SK-N-SH (cell line): ENCODE measurements around the gene MYB.

Experiments used
- FOXM1 ChIP-seq: IDR thresholded peaks from 2 replicates; pipeline ENCODE4 v1.4.0; 2012; ENCODE audit warnings: low read depth, mild to moderate bottlenecking
- JUND ChIP-seq: IDR thresholded peaks from 2 replicates; pipeline ENCODE4 v1.4.0; 2012
- MEF2A ChIP-seq: IDR thresholded peaks from 2 replicates; pipeline ENCODE4 v1.4.0; 2012; ENCODE audit warnings: low read depth, borderline replicate concordance
- NFIC ChIP-seq: IDR thresholded peaks from 2 replicates; pipeline ENCODE4 v1.4.0; 2012; ENCODE audit warnings: borderline replicate concordance
- POLR2AphosphoS5 ChIP-seq: IDR thresholded peaks from 2 replicates; pipeline ENCODE4 v1.6.1; 2012; ENCODE audit warnings: low read depth, low read length
- SMC3 ChIP-seq: IDR thresholded peaks from 2 replicates; pipeline ENCODE4 v1.6.1; 2012; ENCODE audit warnings: low read depth, low read length, improper control_type of control experiment
- TAF1 ChIP-seq: IDR thresholded peaks from 2 replicates; pipeline ENCODE4 v1.6.1; 2012; ENCODE audit warnings: low read depth, mild to moderate bottlenecking, low read length, moderate library complexity, borderline replicate concordance
- TEAD4 ChIP-seq: IDR thresholded peaks from 2 replicates; pipeline ENCODE4 v1.4.0; 2012; ENCODE audit warnings: mild to moderate bottlenecking, borderline replicate concordance; ENCODE audit not compliant: insufficient read depth
- TF ChIP-seq, protein P1 (sequence below): fragments of 200-600 bp; sonication (generic); IDR thresholded peaks from 2 replicates; pipeline ENCODE4 v1.6.1; 2017; ENCODE audit warnings: antibody characterized with exemption, mild to moderate bottlenecking, moderate library complexity
- TF ChIP-seq, protein P2 (sequence below): IDR thresholded peaks from 2 replicates; pipeline ENCODE4 v1.4.0; 2012; ENCODE audit warnings: low read depth
- TF ChIP-seq, protein P3 (sequence below): fragments of 150-350 bp; IDR thresholded peaks from 2 replicates; pipeline ENCODE4 v1.6.1; 2016; ENCODE audit warnings: mild to moderate bottlenecking, low read depth, low read length

DNA sequence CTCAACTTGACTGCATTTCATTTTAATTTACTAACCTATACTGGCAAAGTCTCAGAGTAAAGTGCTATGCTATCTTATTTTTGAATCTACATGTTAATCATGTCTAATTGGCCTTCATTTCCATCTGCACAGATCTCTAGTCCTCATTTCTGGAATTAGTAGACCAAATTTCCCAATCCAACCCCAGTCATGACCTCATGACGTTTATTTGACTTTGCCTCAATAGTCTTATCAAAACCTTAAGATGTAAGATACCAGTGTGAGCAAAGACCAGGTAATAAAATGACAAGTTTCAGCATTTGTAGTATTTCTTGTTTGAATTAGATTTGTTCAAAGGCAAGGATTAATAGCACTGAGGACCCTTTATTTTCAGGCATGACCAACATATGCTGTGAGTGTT lies 43.3 kb upstream of the MYB start:
- no peak for TF ChIP-seq POLR2AphosphoS5
- TF ChIP-seq, protein P1, sequence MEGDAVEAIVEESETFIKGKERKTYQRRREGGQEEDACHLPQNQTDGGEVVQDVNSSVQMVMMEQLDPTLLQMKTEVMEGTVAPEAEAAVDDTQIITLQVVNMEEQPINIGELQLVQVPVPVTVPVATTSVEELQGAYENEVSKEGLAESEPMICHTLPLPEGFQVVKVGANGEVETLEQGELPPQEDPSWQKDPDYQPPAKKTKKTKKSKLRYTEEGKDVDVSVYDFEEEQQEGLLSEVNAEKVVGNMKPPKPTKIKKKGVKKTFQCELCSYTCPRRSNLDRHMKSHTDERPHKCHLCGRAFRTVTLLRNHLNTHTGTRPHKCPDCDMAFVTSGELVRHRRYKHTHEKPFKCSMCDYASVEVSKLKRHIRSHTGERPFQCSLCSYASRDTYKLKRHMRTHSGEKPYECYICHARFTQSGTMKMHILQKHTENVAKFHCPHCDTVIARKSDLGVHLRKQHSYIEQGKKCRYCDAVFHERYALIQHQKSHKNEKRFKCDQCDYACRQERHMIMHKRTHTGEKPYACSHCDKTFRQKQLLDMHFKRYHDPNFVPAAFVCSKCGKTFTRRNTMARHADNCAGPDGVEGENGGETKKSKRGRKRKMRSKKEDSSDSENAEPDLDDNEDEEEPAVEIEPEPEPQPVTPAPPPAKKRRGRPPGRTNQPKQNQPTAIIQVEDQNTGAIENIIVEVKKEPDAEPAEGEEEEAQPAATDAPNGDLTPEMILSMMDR: no peak
- no peak for TF ChIP-seq SMC3
- no peak for TF ChIP-seq JUND
- TF ChIP-seq, protein P2, sequence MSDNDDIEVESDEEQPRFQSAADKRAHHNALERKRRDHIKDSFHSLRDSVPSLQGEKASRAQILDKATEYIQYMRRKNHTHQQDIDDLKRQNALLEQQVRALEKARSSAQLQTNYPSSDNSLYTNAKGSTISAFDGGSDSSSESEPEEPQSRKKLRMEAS: no peak
- no peak for TF ChIP-seq MEF2A
- TF ChIP-seq NFIC: no peak
- TF ChIP-seq TAF1: no peak
- TF ChIP-seq FOXM1: no peak
- TF ChIP-seq, protein P3, sequence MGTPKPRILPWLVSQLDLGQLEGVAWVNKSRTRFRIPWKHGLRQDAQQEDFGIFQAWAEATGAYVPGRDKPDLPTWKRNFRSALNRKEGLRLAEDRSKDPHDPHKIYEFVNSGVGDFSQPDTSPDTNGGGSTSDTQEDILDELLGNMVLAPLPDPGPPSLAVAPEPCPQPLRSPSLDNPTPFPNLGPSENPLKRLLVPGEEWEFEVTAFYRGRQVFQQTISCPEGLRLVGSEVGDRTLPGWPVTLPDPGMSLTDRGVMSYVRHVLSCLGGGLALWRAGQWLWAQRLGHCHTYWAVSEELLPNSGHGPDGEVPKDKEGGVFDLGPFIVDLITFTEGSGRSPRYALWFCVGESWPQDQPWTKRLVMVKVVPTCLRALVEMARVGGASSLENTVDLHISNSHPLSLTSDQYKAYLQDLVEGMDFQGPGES: no peak
- no peak for TF ChIP-seq TEAD4
